Ovary (tissue), 3 donors: Measurements from ENCODE around the gene MUC5AC.

Experiments
- CTCF ChIP-seq, 3 donors: fragments of 450-650 bp in 2 of 3; fragments of 200-600 bp in 1 of 3; IDR thresholded peaks; one replicate each; pipeline versions ENCODE4 v1.5.1 to v1.8.0; 2016 to 2022; ENCODE audit warnings: antibody characterized with exemption in 3 of 3, mild to moderate bottlenecking in 1 of 3
- EP300 ChIP-seq: sonication (generic); formaldehyde crosslinking; IDR thresholded peaks from one replicate; pipeline ENCODE4 v1.6.1; 2017; ENCODE audit warnings: antibody characterized with exemption
- POLR2A ChIP-seq: fragments of 450-650 bp; IDR thresholded peaks from one replicate; pipeline ENCODE4 v1.6.1; 2017; ENCODE audit warnings: antibody characterized with exemption, mild to moderate bottlenecking, moderate library complexity
- donor health status: DM: no; HTN: no; CAD: no.

- no peak for TF ChIP-seq CTCF (IDR thresholded peaks at IDR 0.05)
- TF ChIP-seq POLR2A = no peak
- no peak for TF ChIP-seq EP300
These were observed 74.5 kb downstream of the MUC5AC start for GRCh38 chr11:1232021-1232882.
